ENCODE measurements around the gene SLC34A1.
"Not testable (repeated sequence)": the region's sequence is repeated elsewhere in the genome, so short reads cannot be mapped to it uniquely, and the experiment has no call there.

Gene SLC34A1

DNA sequence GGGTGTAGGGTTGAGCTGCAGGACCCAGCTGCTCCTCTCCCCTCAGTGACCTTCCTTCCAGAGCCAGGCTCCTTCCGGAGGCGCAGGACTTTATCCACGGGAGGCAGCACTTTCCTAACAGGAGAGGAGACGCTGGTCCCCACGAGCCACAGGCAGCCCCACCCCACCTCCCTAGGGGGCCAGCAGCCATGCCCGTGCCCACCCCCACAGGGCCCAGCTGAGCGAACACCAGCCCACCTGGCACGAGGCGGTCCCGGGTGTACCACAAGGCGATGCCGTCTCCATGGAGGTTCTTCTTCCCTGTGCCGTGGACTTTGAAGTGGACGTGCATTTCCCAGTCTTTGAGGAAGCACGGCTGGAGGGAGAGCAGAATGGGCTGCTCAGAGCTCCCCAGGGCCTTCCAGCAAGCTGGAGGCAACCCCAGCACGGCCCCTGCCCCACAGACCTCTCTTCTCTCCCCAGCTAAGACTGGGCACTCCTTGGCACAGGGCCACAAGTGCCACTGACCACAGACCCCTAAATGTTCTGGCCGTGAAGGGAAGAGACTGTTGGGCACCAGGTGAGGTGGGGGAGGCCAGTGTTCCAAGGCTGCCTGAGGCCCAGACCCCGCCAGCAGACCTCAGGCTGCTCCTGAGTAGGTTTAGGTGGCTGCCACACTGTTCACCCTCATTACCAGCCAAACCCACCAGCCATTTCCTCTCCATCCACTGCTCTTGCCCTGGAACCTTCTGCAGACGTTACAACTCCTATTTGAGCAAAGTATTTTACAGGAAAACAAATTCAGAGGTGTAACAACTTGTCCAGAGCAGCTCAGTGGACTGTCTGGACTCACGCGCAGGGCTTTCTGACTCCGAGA lies 45.8 kb upstream of the SLC34A1 start:
- DNase-seq (ENCODE audit: low read depth) = no peak
- H3K4me3 ChIP-seq (ENCODE audit: low read length) = no peak overlapping the region
- TF ChIP-seq, protein P1, sequence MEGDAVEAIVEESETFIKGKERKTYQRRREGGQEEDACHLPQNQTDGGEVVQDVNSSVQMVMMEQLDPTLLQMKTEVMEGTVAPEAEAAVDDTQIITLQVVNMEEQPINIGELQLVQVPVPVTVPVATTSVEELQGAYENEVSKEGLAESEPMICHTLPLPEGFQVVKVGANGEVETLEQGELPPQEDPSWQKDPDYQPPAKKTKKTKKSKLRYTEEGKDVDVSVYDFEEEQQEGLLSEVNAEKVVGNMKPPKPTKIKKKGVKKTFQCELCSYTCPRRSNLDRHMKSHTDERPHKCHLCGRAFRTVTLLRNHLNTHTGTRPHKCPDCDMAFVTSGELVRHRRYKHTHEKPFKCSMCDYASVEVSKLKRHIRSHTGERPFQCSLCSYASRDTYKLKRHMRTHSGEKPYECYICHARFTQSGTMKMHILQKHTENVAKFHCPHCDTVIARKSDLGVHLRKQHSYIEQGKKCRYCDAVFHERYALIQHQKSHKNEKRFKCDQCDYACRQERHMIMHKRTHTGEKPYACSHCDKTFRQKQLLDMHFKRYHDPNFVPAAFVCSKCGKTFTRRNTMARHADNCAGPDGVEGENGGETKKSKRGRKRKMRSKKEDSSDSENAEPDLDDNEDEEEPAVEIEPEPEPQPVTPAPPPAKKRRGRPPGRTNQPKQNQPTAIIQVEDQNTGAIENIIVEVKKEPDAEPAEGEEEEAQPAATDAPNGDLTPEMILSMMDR (conservative IDR thresholded peaks at IDR 0.05; ENCODE audit: low read depth, low read length) = no peak

DNA sequence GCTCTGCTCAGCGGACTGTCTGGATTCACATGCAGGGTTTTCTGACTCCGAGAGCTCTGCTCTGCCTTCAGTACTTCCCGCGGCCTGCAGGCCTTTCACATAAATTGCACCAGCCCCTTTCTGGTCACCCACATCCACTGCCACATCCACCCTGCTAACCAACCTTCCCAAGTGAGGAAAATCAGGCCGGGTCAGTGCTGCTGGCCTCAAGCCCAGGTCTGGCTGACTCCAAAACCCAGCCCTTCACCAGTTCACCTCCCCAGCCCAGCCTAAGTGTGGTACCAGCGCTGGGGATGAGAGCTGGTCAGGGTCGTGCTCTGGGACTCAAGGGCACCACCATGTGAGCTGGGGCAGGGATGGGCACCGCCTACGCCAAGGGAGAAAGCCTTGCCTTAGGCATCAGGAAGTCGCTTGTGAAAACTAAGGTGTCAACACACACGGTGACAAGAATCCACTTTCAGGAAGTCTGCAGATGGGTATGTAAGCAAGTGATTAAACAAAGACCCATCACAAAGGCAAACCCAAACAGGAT lies 45.1 kb upstream of the SLC34A1 start:
- no peak for DNase-seq (ENCODE audit: low read depth)
- TF ChIP-seq, protein P1 (conservative IDR thresholded peaks at IDR 0.05; ENCODE audit: low read depth, low read length) = no peak
- no peak overlapping the region for H3K4me3 ChIP-seq (ENCODE audit: low read length)

DNA sequence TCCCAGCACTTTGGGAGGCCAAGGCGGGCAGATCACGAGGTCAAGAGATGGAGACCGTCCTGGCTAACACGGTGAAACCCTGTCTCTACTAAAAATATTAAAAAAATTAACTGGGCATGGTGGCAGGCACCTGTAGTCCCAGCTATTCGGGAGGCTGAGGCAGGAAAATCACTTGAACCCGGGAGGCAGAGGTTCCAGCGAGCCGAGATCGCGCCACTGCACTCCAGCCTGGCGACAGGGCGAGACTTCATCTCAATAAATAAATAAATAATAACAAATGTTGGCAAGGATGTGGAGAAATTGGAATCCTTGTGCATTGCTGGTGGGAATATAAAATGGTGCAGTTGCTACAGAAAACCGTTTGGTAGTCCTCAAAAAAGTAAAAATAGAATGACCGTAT lies 41.2 kb upstream of the SLC34A1 start:
- not testable (repeated sequence) for DNase-seq (ENCODE audit: low read depth)

DNA sequence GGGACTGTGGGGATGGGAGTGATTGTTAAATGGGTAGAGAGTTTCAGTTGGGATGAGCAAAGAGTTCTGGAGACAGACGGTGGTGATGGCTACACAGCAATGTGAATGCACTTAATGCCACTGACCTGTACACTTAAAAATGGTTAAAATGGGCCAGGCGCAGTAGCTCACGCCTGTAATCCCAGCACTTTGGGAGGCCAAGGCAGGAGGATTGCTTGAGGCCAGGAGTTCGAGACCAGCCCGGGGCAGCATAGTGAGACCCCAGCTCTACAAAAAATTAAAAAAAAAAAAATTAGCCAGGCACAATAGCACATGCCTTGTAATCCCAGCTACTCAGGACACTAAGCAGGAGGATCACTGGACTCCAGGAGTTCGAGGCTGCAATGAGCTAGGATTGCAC lies 40.5 kb upstream of the SLC34A1 start:
- TF ChIP-seq, protein P1 (conservative IDR thresholded peaks at IDR 0.05; ENCODE audit: low read depth, low read length) = no peak
- no peak overlapping the region for H3K4me3 ChIP-seq (ENCODE audit: low read length)
- DNase-seq (ENCODE audit: low read depth) = no peak

More for the DNA sequence above, 41.2 kb upstream of the SLC34A1 start:
- not testable (repeated sequence) for H3K4me3 ChIP-seq (ENCODE audit: low read length)

DNA sequence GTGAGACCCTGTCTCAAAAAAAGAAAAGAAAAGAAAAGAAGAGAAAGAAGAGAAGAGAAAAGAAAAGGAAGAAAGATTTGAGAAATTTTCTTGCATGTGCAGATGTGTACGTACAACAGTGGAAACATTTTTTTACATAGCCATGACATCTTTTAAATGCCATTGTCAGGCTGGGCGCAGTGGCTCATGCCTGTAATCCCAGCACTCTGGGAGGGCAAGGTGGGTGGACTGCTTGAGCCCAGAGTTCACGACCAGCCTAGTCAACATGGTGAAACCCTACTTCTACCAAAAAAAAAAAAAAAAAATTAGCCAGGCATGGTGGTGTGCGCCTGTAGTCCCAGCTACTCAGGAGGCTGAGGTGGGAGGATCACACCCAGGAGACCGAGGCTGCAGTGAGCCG lies 39.3 kb upstream of the SLC34A1 start:
- no peak overlapping the region for H3K4me3 ChIP-seq (ENCODE audit: low read length)
- TF ChIP-seq, protein P1 (conservative IDR thresholded peaks at IDR 0.05; ENCODE audit: low read depth, low read length) = no peak
- DNase-seq (ENCODE audit: low read depth) = no peak

DNA sequence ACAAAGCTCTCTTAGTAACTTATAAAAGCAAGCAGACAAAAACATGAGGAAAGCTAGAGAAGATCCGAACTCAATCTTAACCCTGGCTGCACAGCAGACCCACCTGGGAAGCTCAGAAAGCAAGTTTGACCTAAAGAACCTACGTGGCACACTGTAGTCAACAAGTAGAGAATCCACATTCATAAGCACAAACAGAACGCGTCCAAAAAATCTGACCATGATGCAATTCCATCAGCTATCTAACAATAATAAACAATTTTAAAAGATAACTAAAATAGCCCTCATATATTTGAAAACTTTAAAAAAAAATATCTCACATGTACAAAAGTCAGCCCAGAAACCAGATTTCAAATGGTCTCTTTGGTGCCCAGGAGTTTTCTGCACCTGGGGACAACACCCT lies 37.4 kb upstream of the SLC34A1 start:
- H3K4me3 ChIP-seq (ENCODE audit: low read length) = no peak overlapping the region
- TF ChIP-seq, protein P1 (conservative IDR thresholded peaks at IDR 0.05; ENCODE audit: low read depth, low read length) = no peak
- no peak for DNase-seq (ENCODE audit: low read depth)

DNA sequence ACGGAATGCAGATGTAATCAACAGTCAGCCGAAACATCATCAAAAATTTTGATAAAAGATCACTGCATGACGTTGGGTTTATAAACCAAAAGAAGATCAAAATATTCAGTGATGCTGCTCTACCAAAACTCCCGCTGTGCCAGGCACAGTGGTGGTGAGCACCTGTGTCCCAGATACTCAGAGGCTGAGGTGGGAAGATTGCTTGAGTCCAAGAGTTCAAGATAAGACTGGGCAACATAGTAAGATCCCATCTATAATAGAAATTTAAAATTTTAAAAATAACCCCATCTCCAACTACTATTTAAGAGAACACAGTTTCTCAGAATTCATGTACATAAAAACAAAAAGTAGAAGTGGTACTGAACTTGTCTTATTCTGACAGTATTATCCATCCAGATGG lies 36.5 kb upstream of the SLC34A1 start:
- DNase-seq (ENCODE audit: low read depth) = no peak
- TF ChIP-seq, protein P1 (conservative IDR thresholded peaks at IDR 0.05; ENCODE audit: low read depth, low read length) = no peak
- no peak overlapping the region for H3K4me3 ChIP-seq (ENCODE audit: low read length)
